ENCODE data around the gene PRAMEF1. TPM values are rescaled to one million over a fixed set of nuclear protein-coding genes. Genes with fewer than 3 reads are reported as not detected.

Gene PRAMEF1
- total and polyA plus RNA-seq, 10 of the 15 experiments (the other 5 are each of a cell fraction or from before 2014, with no cell fraction given), result not detected

GRCh38 chr1:12762766-12763165, 28.4 kb upstream of the PRAMEF1 start:
- Histone ChIP-seq H3K9ac (ENCODE audit: control insufficient read depth, insufficient read depth, low read length) (no peak overlapping the region), H3K4me3 (no peak overlapping the region), H3K27ac (ENCODE audit: control insufficient read depth, insufficient read depth) (no peak overlapping the region), H3K79me2 (ENCODE audit: control insufficient read depth, insufficient read depth, low read length) (no peaks in the 10 kb centered on the region), H3K36me3 (ENCODE audit: control insufficient read depth in 2 of 2, insufficient read depth in 2 of 2, low read length in 1 of 2) (no peaks in the 10 kb centered on the region), H3K27me3 (replicated peaks in 1 of 2; ENCODE audit: control insufficient read depth in 2 of 2, insufficient read depth in 2 of 2, low read length in 1 of 2) (peaks cover 0 to 3% of the 10 kb centered on the region in 2 experiments; a peak in 2 of 4 replicates), H2AFZ (ENCODE audit: control insufficient read depth, low read depth, low read length) (no peak overlapping the region), H4K20me1 (ENCODE audit: control insufficient read depth, insufficient read depth) (no peaks in the 10 kb centered on the region), H3K4me1 (ENCODE audit: control insufficient read depth, insufficient read depth, low read length) (no peaks in the 10 kb centered on the region), H3K9me3 (replicated peaks; ENCODE audit: control insufficient read depth, insufficient read depth, low read length) (no peaks in the 10 kb centered on the region), H3K4me2 (ENCODE audit: control insufficient read depth, insufficient read depth) (no peak overlapping the region)
- FAIRE-seq (no peak), DNase-seq (ENCODE audit: low read depth, low spot score) (no peak), ATAC-seq (no peak)
- POLR2A ChIA-PET, result no interaction called here
- in situ Hi-C loops (cut with MboI), result no loop called here
- WGBS (ENCODE audit: insufficient coverage, insufficient replicate concordance, low lambda C conversion rate, missing lambda C conversion rate), result 16% methylated on average over 7 of the region's 7 CpGs
- no TSS peak for BruUV-seq (replicated peaks)
- RAD21 ChIA-PET (ENCODE audit: unreplicated experiment), result no interaction called here
- CTCF ChIA-PET, result no interaction called here
- intact Hi-C loops (cut with micrococcal nuclease; ENCODE audit: unreplicated experiment), result no loop called here
- TF ChIP-seq TCF3 (IDR thresholded peaks at IDR 0.05; ENCODE audit: borderline replicate concordance, insufficient read depth, low read depth, low read length), result no peak
- TF ChIP-seq ZNF274 (IDR thresholded peaks at IDR 0.05; ENCODE audit: insufficient read depth, insufficient read length), result no peak
- TF ChIP-seq, protein P1, sequence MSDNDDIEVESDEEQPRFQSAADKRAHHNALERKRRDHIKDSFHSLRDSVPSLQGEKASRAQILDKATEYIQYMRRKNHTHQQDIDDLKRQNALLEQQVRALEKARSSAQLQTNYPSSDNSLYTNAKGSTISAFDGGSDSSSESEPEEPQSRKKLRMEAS (IDR thresholded peaks at IDR 0.05; ENCODE audit: low read depth, low read length), result no peak
- no peak for TF ChIP-seq SREBF2 (IDR thresholded peaks at IDR 0.05; ENCODE audit: low read length)
- TF ChIP-seq BCLAF1 (IDR thresholded peaks at IDR 0.05), result no peak
- no peak for TF ChIP-seq ASH2L (IDR thresholded peaks at IDR 0.05; ENCODE audit: borderline replicate concordance, low read depth)
- no peak for TF ChIP-seq RB1 (IDR thresholded peaks at IDR 0.05; ENCODE audit: borderline replicate concordance)
- no peak for TF ChIP-seq SUPT20H (IDR thresholded peaks at IDR 0.05; ENCODE audit: borderline replicate concordance, control insufficient read depth, low read depth, low read length)
- TF ChIP-seq, protein P2, sequence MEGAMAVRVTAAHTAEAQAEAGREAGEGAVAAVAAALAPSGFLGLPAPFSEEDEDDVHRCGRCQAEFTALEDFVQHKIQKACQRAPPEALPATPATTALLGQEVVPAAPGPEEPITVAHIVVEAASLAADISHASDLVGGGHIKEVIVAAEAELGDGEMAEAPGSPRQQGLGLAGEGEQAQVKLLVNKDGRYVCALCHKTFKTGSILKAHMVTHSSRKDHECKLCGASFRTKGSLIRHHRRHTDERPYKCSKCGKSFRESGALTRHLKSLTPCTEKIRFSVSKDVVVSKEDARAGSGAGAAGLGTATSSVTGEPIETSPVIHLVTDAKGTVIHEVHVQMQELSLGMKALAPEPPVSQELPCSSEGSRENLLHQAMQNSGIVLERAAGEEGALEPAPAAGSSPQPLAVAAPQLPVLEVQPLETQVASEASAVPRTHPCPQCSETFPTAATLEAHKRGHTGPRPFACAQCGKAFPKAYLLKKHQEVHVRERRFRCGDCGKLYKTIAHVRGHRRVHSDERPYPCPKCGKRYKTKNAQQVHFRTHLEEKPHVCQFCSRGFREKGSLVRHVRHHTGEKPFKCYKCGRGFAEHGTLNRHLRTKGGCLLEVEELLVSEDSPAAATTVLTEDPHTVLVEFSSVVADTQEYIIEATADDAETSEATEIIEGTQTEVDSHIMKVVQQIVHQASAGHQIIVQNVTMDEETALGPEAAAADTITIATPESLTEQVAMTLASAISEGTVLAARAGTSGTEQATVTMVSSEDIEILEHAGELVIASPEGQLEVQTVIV (IDR thresholded peaks at IDR 0.05; ENCODE audit: borderline replicate concordance, partially characterized antibody), result no peak
- SMC1A ChIA-PET (ENCODE audit: uncharacterized antibody, unreplicated experiment), result no interaction called here
